Epithelial cell of prostate (primary cell): ENCODE measurements around the gene CFAP299.
"Not testable (repeated sequence)": the region's sequence is repeated elsewhere in the genome, so short reads cannot be mapped to it uniquely, and the experiment has no call there.

Source experiments
- DNase-seq: peaks from one replicate; pipeline ENCODE4 v3.0.0-alpha.2; 2011; ENCODE audit warnings: low read depth, low spot score
- H3K27ac ChIP-seq: fragments of 450-650 bp; 2 replicates; pipeline ENCODE4 v1.5.1; 2017; ENCODE audit warnings: mild to moderate bottlenecking

Gene CFAP299

GRCh38 chr4:80680934-80681333, 345.4 kb downstream of the CFAP299 start:
- DNase-seq: no peak
- H3K27ac ChIP-seq: no peak overlapping the region

- DNase-seq: no peak
- no peak overlapping the region for H3K27ac ChIP-seq
Observed at GRCh38 chr4:80685214-80685613, 349.7 kb downstream of the CFAP299 start.

GRCh38 chr4:80687736-80688135, 352.2 kb downstream of the CFAP299 start:
- H3K27ac ChIP-seq, DNase-seq: not testable (repeated sequence)

GRCh38 chr4:80694171-80694570, 358.6 kb downstream of the CFAP299 start:
- H3K27ac ChIP-seq: peak overlapping the region; percentile 29
- DNase-seq: peak; percentile 74

GRCh38 chr4:80705311-80705710, 369.8 kb downstream of the CFAP299 start:
- no peak overlapping the region for H3K27ac ChIP-seq
- DNase-seq: no peak

- no peak overlapping the region for H3K27ac ChIP-seq
- DNase-seq: no peak
Observed at GRCh38 chr4:80709082-80709869, 373.7 kb downstream of the CFAP299 start.

GRCh38 chr4:80710748-80711451, 375.4 kb downstream of the CFAP299 start:
- DNase-seq: no peak
- H3K27ac ChIP-seq: no peak overlapping the region

GRCh38 chr4:80711956-80712355, 376.4 kb downstream of the CFAP299 start:
- DNase-seq: no peak
- H3K27ac ChIP-seq: no peak overlapping the region

GRCh38 chr4:80713409-80713808, 377.9 kb downstream of the CFAP299 start:
- H3K27ac ChIP-seq: no peak overlapping the region
- DNase-seq: no peak

- no peak for DNase-seq
- H3K27ac ChIP-seq: no peak overlapping the region
Observed at GRCh38 chr4:80717204-80717603, 381.7 kb downstream of the CFAP299 start.

GRCh38 chr4:80726471-80726870, 390.9 kb downstream of the CFAP299 start:
- no peak overlapping the region for H3K27ac ChIP-seq
- DNase-seq: no peak

- no peak for DNase-seq
Observed at GRCh38 chr4:80730158-80730557, 394.6 kb downstream of the CFAP299 start.

GRCh38 chr4:80731436-80731835, 395.9 kb downstream of the CFAP299 start:
- DNase-seq: no peak
- no peak overlapping the region for H3K27ac ChIP-seq

More at GRCh38 chr4:80730158-80730557, 394.6 kb downstream of the CFAP299 start:
- no peak overlapping the region for H3K27ac ChIP-seq

GRCh38 chr4:80732010-80732409, 396.5 kb downstream of the CFAP299 start:
- no peak overlapping the region for H3K27ac ChIP-seq
- peak; percentile 44 for DNase-seq

- peak overlapping the region; percentile 4 for H3K27ac ChIP-seq
- peak; percentile 16 for DNase-seq
Observed at GRCh38 chr4:80740375-80740774, 404.8 kb downstream of the CFAP299 start.

GRCh38 chr4:80749558-80749957, 414.0 kb downstream of the CFAP299 start:
- DNase-seq, H3K27ac ChIP-seq: not testable (repeated sequence)

- DNase-seq: no peak
- no peak overlapping the region for H3K27ac ChIP-seq
Observed at GRCh38 chr4:80751200-80751599, 415.7 kb downstream of the CFAP299 start.

GRCh38 chr4:80767944-80768343, 432.4 kb downstream of the CFAP299 start:
- DNase-seq: peak; percentile 10
- no peak overlapping the region for H3K27ac ChIP-seq

- no peak overlapping the region for H3K27ac ChIP-seq
- no peak for DNase-seq
Observed at GRCh38 chr4:80776168-80776567, 440.6 kb downstream of the CFAP299 start.

- H3K27ac ChIP-seq: no peak overlapping the region
- no peak for DNase-seq
Observed at GRCh38 chr4:80781431-80781830, 445.9 kb downstream of the CFAP299 start.

GRCh38 chr4:80787306-80787705, 451.8 kb downstream of the CFAP299 start:
- DNase-seq: no peak
- no peak overlapping the region for H3K27ac ChIP-seq

GRCh38 chr4:80788798-80789197, 453.3 kb downstream of the CFAP299 start:
- DNase-seq: no peak
- H3K27ac ChIP-seq: no peak overlapping the region
